ENCODE results near the gene KHDC4.

DNA sequence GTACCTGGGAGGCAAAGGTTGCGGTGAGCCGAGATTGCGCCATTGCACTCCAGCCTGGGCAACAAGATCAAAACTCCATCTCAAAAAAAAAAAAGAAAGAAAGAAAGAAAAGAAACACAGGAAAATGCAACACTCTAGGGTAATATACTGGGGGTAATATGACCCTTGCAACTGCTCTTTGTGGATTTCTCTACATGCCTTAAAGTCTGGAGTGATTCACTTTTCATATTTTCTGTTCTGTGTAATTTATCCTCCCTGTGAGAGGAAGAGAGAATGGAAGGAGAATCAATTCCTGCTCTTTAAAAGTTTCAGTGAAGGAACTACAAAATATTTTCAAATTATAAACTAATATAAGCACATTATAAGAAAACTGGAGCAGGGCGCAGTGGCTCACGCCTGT lies 45.7 kb downstream of the KHDC4 start:
- TF ChIP-seq, protein P1, sequence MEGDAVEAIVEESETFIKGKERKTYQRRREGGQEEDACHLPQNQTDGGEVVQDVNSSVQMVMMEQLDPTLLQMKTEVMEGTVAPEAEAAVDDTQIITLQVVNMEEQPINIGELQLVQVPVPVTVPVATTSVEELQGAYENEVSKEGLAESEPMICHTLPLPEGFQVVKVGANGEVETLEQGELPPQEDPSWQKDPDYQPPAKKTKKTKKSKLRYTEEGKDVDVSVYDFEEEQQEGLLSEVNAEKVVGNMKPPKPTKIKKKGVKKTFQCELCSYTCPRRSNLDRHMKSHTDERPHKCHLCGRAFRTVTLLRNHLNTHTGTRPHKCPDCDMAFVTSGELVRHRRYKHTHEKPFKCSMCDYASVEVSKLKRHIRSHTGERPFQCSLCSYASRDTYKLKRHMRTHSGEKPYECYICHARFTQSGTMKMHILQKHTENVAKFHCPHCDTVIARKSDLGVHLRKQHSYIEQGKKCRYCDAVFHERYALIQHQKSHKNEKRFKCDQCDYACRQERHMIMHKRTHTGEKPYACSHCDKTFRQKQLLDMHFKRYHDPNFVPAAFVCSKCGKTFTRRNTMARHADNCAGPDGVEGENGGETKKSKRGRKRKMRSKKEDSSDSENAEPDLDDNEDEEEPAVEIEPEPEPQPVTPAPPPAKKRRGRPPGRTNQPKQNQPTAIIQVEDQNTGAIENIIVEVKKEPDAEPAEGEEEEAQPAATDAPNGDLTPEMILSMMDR (IDR thresholded peaks at IDR 0.05; ENCODE audit: low read depth, low read length, missing input control): no peak
- TF ChIP-seq TAF1 (conservative IDR thresholded peaks at IDR 0.05) (no peak), RAD21 (IDR thresholded peaks at IDR 0.05) (no peak), YY1 (IDR thresholded peaks at IDR 0.05) (no peak), GABPA (IDR thresholded peaks at IDR 0.05 in 1 of 2, conservative IDR thresholded peaks at IDR 0.05 in 1 of 2) (no peak), HNF4A (conservative IDR thresholded peaks at IDR 0.05) (no peak), JUND (IDR thresholded peaks at IDR 0.05) (no peak)
- TF ChIP-seq, protein P2, sequence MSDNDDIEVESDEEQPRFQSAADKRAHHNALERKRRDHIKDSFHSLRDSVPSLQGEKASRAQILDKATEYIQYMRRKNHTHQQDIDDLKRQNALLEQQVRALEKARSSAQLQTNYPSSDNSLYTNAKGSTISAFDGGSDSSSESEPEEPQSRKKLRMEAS (IDR thresholded peaks at IDR 0.05): no peak
- TF ChIP-seq, protein P3, sequence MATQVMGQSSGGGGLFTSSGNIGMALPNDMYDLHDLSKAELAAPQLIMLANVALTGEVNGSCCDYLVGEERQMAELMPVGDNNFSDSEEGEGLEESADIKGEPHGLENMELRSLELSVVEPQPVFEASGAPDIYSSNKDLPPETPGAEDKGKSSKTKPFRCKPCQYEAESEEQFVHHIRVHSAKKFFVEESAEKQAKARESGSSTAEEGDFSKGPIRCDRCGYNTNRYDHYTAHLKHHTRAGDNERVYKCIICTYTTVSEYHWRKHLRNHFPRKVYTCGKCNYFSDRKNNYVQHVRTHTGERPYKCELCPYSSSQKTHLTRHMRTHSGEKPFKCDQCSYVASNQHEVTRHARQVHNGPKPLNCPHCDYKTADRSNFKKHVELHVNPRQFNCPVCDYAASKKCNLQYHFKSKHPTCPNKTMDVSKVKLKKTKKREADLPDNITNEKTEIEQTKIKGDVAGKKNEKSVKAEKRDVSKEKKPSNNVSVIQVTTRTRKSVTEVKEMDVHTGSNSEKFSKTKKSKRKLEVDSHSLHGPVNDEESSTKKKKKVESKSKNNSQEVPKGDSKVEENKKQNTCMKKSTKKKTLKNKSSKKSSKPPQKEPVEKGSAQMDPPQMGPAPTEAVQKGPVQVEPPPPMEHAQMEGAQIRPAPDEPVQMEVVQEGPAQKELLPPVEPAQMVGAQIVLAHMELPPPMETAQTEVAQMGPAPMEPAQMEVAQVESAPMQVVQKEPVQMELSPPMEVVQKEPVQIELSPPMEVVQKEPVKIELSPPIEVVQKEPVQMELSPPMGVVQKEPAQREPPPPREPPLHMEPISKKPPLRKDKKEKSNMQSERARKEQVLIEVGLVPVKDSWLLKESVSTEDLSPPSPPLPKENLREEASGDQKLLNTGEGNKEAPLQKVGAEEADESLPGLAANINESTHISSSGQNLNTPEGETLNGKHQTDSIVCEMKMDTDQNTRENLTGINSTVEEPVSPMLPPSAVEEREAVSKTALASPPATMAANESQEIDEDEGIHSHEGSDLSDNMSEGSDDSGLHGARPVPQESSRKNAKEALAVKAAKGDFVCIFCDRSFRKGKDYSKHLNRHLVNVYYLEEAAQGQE (IDR thresholded peaks at IDR 0.05): no peak
